ENCODE results near the gene ZNF488.

DNA sequence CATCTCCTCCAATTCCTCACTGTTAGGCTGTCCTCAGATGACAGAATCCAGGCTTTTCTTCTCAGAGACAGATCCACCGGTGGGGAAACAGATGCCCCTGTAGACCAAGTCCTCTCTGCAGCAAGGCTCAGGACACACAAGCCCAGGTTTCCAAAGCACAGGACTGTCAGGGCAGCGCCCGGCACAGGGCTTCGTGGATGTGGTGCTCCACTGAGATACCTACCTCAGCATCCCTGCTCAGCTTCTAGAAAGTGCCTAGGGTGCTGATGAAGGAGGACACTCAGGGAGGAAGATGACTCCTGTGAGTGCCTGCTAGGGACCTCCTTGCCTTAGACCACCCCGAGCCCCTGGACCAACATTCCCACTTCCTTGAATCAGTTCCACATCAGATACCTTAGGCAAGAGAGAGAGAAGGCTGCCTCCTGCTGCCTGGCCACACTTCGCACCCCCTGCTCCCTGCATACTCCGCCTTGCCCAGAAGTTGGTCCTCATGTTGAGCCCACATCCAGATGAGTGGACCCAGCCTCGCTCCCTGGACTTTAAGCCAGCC lies 44.8 kb downstream of the ZNF488 start:
- TF ChIP-seq CTCF (IDR thresholded peaks at IDR 0.05; ENCODE audit: low read length): no peak
- TF ChIP-seq EZH2 (IDR thresholded peaks at IDR 0.05; ENCODE audit: borderline replicate concordance, low read length): no peak
